SK-N-SH treated with all-trans-retinoic acid at 6 μM for 48 hours (cell line): ENCODE results near the gene EHBP1.

Experiments used
- ARNTL ChIP-seq: fragments of 450-650 bp; formaldehyde crosslinking; IDR thresholded peaks from 2 replicates; pipeline ENCODE4 v1.5.0; 2020; ENCODE audit warnings: low read depth, mild to moderate bottlenecking, moderate library complexity, borderline replicate concordance
- CSDC2 ChIP-seq: fragments of 250-450 bp; sonication (Bioruptor Pico); IDR thresholded peaks from 2 replicates; pipeline ENCODE4 v1.5.0; 2020; ENCODE audit warnings: mild to moderate bottlenecking, moderate library complexity
- CSRNP3 ChIP-seq: fragments of 250-450 bp; sonication (Bioruptor Pico); IDR thresholded peaks from 2 replicates; pipeline ENCODE4 v1.5.1; 2021; ENCODE audit warnings: mild to moderate bottlenecking, moderate library complexity
- ISL1 ChIP-seq: fragments of 250-450 bp; sonication (Bioruptor Pico); IDR thresholded peaks from 2 replicates; pipeline ENCODE4 v2.1.2; 2022; ENCODE audit warnings: mild to moderate bottlenecking, moderate library complexity
- OSR1 ChIP-seq: fragments of 250-450 bp; sonication (Bioruptor Pico); IDR thresholded peaks from 2 replicates; pipeline ENCODE4 v1.8.0; 2022; ENCODE audit warnings: moderate library complexity, mild to moderate bottlenecking, inconsistent platforms
- PATZ1 ChIP-seq: fragments of 250-450 bp; sonication (Bioruptor Pico); IDR thresholded peaks from 2 replicates; pipeline ENCODE4 v1.8.0; 2020; ENCODE audit warnings: mild to moderate bottlenecking, moderate library complexity, borderline replicate concordance
- POU6F1 ChIP-seq: fragments of 250-450 bp; sonication (Bioruptor Pico); IDR thresholded peaks from 2 replicates; pipeline ENCODE4 v1.8.0; 2021; ENCODE audit warnings: low read depth, mild to moderate bottlenecking, moderate library complexity, borderline replicate concordance
- TSHZ2 ChIP-seq: fragments of 250-450 bp; sonication (Bioruptor Pico); IDR thresholded peaks from 2 replicates; pipeline ENCODE4 v1.5.0; 2020; ENCODE audit warnings: mild to moderate bottlenecking, moderate library complexity
- ZFP30 ChIP-seq: fragments of 450-650 bp; formaldehyde crosslinking; IDR thresholded peaks from 2 replicates; pipeline ENCODE4 v1.5.0; 2022; ENCODE audit warnings: mild to moderate bottlenecking, moderate library complexity

GRCh38 chr2:63053889-63054602 is 348.5 kb downstream of the EHBP1 start:
- TF ChIP-seq CSRNP3 (CRISPR knock-in tag): no peak
- no peak for TF ChIP-seq ISL1 (CRISPR knock-in tag)
- TF ChIP-seq ARNTL (CRISPR knock-in tag): no peak
- no peak for TF ChIP-seq TSHZ2 (CRISPR knock-in tag)
- TF ChIP-seq ZFP30 (CRISPR knock-in tag): no peak
- TF ChIP-seq OSR1 (CRISPR knock-in tag): no peak
- no peak for TF ChIP-seq PATZ1 (CRISPR knock-in tag)
- TF ChIP-seq POU6F1 (CRISPR knock-in tag): no peak
- no peak for TF ChIP-seq CSDC2
